Sigmoid colon (tissue), 4 donors: ENCODE data around the gene BATF3.

ENCODE experiments used
- POLR2A ChIP-seq, 2 donors: fragments of 450-650 bp; IDR thresholded peaks; one replicate each; pipeline ENCODE4 v1.6.1; 2016; ENCODE audit warnings: antibody characterized with exemption in 2 of 2, mild to moderate bottlenecking in 2 of 2, moderate library complexity in 2 of 2
- POLR2AphosphoS5 ChIP-seq, 4 donors: sonication (generic); formaldehyde crosslinking; IDR thresholded peaks; one replicate each; pipeline ENCODE4 v1.6.1; 2017; ENCODE audit warnings: antibody characterized with exemption in 4 of 4

DNA sequence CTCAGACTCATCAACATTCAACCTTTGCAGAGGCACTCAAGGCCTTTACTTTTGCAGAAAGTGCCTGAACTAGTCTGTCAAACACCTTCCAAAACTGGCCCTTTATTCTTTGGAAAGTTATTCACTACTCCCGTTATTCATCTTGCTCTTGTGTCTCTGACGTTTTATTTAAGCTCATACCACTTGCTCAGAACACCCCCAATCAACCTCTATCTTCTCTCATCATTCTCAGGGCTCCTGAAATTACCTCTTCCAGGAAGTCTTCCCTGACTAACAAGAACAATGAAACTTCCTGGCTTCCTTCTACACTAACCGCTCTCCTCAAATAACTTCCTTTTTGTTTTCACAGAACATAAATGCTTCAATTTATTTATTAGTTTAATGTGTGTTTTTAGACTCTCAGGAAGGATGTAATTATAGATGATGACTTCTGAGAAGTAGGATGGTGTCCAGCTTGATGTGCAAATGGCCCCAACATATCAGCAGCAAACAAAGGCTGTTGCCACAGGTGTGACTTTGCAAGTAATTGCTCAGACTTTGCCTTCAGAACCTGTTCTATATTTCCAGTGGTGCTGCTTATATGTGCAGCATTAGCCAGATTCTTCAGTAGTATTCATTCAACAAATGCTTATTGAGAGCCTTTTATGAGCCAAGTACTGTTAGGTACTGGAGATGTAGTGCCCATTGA is 22.8 kb upstream of the BATF3 start:
- TF ChIP-seq POLR2AphosphoS5 (IDR thresholded peaks at IDR 0.05) (no peak), POLR2A (IDR thresholded peaks at IDR 0.05) (no peak)
